Nephron (organoid): ENCODE data around the gene TEAD2.

Experiments
- H3K27ac Mint-ChIP-seq, 3 experiments: 2 replicates each; pipeline ENCODE4 v1.8.0; 2020; ENCODE audit warnings: mixed read lengths in 3 of 3, mild to moderate bottlenecking in 2 of 3, moderate library complexity in 1 of 3
- H3K27me3 Mint-ChIP-seq: 2 replicates; pipeline ENCODE4 v1.8.0; 2021; ENCODE audit warnings: low read depth, mild to moderate bottlenecking, moderate library complexity, mixed read lengths
- H3K36me3 Mint-ChIP-seq: 2 replicates; pipeline ENCODE4 v1.8.0; 2020; ENCODE audit warnings: low read depth, mixed read lengths
- H3K4me1 Mint-ChIP-seq: 2 replicates; pipeline ENCODE4 v1.8.0; 2020; ENCODE audit warnings: mixed read lengths
- H3K4me3 Mint-ChIP-seq, 3 experiments: 2 replicates each; pipeline ENCODE4 v1.8.0; 2020; ENCODE audit warnings: mild to moderate bottlenecking in 3 of 3, mixed read lengths in 3 of 3, moderate library complexity in 2 of 3
- H3K9me3 Mint-ChIP-seq: 2 replicates; pipeline ENCODE4 v1.8.0; 2020; ENCODE audit warnings: mixed read lengths
- CTCF ChIP-seq, 3 experiments: fragments of 200-600 bp; sonication (generic); IDR thresholded peaks; one replicate each; pipeline ENCODE4 v1.5.0; 2021; ENCODE audit warnings: antibody characterized with exemption in 3 of 3; ENCODE audit not compliant: unreplicated experiment in 3 of 3

TEAD2 gene

DNA sequence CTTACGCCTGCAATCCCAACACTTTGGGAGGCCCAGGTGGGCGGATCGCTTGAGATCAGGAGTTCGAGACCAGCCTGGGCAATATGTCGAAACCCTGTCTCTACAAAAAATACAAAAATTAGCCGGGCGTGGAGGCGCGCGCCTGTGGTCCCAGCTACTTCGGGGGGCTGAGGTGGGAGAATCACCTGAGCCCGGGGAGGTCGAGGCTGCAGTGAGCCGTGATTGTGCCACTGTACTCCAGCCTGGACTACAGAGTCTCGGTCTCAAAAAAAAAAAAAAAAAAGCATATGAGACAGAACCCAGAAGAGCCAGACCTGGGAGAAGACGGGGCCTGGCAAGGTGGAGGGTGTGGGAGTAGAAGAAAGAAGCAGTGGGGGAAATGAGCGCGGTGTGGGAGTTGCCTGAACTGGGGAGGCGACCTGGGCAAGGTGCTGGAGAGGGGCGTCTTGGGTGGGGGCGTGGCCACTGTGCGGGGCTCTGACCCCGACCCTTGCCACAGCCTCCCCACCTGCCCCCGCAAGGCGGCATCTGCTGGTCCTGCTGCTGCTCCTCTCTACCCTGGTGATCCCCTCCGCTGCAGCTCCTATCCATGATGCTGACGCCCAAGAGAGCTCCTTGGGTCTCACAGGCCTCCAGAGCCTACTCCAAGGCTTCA lies 2.0 kb upstream of the TEAD2 start:
- Mint-ChIP-seq H3K27me3 (peaks cover 9% of the 10 kb centered on the region), H3K36me3 (peaks cover 8% of the 10 kb centered on the region), H3K4me1 (peaks cover 6% of the 10 kb centered on the region), H3K9me3 (peaks cover 2% of the 10 kb centered on the region), H3K27ac (peak overlapping the region in 1 of 3 experiments; percentile 64), H3K4me3 (peak overlapping the region in 2 of 3 experiments; percentile 42 to 56)
- no peak for TF ChIP-seq CTCF (IDR thresholded peaks at IDR 0.05; ENCODE audit: unreplicated experiment in 3 of 3)

DNA sequence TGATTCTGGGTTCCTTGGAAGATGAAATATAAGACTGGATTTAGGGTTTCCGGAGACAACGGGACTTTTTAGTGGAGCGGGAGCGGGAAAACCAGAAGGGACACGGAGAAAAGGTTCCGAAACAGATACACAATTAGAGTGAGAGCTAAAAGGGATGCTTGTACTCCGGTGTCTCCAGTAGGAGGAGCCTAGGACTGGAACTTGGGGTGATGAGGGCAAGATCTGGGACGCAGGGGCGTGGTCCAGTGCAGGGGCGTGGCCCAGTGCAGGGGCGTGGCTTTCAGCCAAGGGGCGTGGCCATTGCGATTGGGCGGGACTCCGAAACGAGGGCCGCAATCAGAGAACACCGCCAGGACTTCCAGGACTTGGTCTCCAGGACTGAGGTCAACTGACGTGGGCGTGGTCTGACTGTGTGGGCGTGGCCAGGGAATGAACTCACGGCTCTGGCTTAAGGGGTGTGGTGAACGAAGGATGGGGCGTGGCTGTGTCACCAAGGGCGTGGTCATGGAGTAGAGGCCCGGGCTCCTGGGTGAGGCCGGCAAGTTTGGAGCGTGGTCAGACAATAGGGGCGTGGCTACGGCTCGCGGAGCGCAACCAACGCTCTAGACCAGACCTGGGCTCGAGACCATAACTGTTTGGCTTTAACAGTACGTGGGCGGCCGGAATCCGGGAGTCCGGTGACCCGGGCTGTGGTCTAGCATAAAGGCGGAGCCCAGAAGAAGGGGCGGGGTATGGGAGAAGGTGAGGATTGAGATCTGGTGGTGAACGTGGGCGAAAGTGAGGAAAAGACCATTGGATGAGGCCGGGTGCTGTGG lies 1.3 kb upstream of the TEAD2 start, which contains the start of gene DKKL1:
Gene DKKL1, plus strand, starts transcription at position 610 of the 815 bp plus-strand sequence. Its CDS starts 122 bp downstream, at position 732.
- H3K27me3 Mint-ChIP-seq: peaks cover 9% of the 10 kb centered on the region

DNA sequence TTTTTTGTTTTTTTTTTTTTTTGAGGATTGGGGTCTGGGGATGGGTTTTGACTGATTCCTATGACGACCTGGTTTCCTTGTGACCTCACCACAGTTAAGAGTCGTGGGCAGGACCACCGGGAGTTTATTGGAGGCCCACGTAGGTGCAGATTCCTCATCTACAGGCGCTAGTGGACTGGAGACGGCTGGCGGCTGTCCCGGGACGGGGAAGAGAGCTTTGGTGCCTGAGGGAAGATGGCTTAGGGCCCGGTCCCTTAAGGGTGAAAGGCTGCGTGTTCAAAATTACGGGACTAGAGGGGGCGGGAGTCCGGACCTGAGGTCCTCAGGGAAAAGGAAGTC lies 682 bp upstream of the TEAD2 start:
- Mint-ChIP-seq H3K9me3 (no peaks in the 10 kb centered on the region), H3K27ac (no peak overlapping the region), H3K4me1 (peaks cover 6% of the 10 kb centered on the region), H3K27me3 (peaks cover 9% of the 10 kb centered on the region), H3K4me3 (no peak overlapping the region), H3K36me3 (peaks cover 17% of the 10 kb centered on the region)
- no peak for TF ChIP-seq CTCF (IDR thresholded peaks at IDR 0.05; ENCODE audit: unreplicated experiment in 3 of 3)

More for the DNA sequence above, 1.3 kb upstream of the TEAD2 start, which contains the start of gene DKKL1:
- Mint-ChIP-seq H3K27ac (peak within 1 kb of the TSS in 1 of 3 experiments; percentile 64), H3K36me3 (peaks cover 13% of the 10 kb centered on the region), H3K4me1 (peaks cover 6% of the 10 kb centered on the region), H3K9me3 (no peaks in the 10 kb centered on the region), H3K4me3 (peak within 1 kb of the TSS in 2 of 3 experiments; percentile 42 to 56)
- TF ChIP-seq CTCF (IDR thresholded peaks at IDR 0.05; ENCODE audit: unreplicated experiment in 3 of 3): no peak

- H3K36me3 Mint-ChIP-seq: peaks cover 29% of the 10 kb centered on the region
- H3K9me3 Mint-ChIP-seq: no peaks in the 10 kb centered on the region
- peaks cover 16% of the 10 kb centered on the region for H3K4me1 Mint-ChIP-seq
- H3K27me3 Mint-ChIP-seq: peaks cover 3% of the 10 kb centered on the region
- no peak for TF ChIP-seq CTCF (IDR thresholded peaks at IDR 0.05; ENCODE audit: unreplicated experiment in 3 of 3)
- no peak overlapping the region for H3K27ac Mint-ChIP-seq
- no peak overlapping the region for H3K4me3 Mint-ChIP-seq
Observed at GRCh38 chr19:49361438-49362047, 673 bp downstream of the TEAD2 start.

DNA sequence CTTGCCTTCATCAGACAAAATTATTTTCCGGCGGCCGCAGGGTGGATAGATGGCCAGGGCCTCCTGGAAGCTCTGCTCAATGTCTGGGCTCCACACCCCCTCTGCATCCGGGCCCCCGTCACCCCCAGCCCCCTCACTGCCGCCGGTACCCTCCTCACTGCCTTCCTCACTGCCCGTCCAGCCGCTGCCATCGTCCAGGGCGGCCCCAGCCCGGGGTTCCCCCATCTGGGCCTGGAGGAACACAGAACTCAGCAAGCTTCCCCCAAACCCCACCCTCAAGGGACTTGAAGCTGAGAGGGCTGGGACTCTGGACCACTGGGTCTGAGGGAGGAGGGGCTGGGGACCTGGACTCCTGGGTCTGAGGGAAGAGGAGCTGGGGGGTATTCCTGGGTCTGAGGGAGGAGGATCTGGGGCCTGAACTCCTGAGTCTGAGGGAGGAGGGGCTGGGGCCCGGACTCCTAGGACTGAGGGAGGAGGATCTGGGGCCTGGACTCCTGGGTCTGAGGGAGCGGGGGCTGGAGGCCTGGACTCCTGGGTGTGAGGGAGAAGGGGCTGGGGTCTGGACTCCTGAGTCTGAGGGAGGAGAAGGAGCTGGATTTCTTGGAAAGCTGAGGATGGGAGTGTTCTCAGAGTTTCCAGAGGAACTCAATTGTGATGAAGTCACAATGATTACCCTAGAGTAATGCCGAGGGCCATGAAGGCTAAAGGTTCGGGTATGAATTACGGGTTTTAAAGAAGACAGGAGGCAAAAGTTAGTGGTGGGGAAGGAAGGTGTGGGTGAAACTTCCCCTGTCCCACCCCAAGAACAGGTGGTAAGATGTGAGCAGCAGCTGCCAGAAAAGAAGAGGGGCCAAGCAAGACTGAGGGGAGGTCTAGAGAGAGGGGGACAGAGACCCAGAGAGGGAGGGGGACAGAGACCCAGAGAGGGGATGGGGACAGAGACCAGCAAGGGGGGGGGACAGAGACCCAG lies 2.1 kb downstream of the TEAD2 start:
- Mint-ChIP-seq H3K27ac (peak overlapping the region in 1 of 3 experiments; percentile 65), H3K36me3 (peaks cover 43% of the 10 kb centered on the region), H3K4me1 (peaks cover 23% of the 10 kb centered on the region), H3K27me3 (peaks cover 3% of the 10 kb centered on the region), H3K4me3 (peak overlapping the region; percentile 14 to 77 (median 67)), H3K9me3 (no peaks in the 10 kb centered on the region)
- TF ChIP-seq CTCF (IDR thresholded peaks at IDR 0.05; ENCODE audit: unreplicated experiment in 3 of 3): no peak
